Central memory CD8-positive, alpha-beta T cell (primary cell): ENCODE measurements around the gene GFM2.
"Not testable (repeated sequence)": the region's sequence is repeated elsewhere in the genome, so short reads cannot be mapped to it uniquely, and the experiment has no call there.

Source experiments
- ATAC-seq: fragments of 150-1000 bp; cut with Tn5 transposase; replicated peaks from 2 replicates; pipeline ENCODE4 v1.10.0; 2022; ENCODE audit warnings: mild to moderate bottlenecking, moderate FRiP score, moderate number of reproducible peaks; ENCODE audit not compliant: poor library complexity, severe bottlenecking; ENCODE audit errors: extremely low read depth
- DNase-seq, 2 donors: peaks; one replicate each; pipeline ENCODE4 v3.0.0; 2021; ENCODE audit warnings: low spot score in 2 of 2
- H3K27ac Mint-ChIP-seq: one replicate; pipeline ENCODE4 v1.8.0; 2022; ENCODE audit warnings: low read depth, mild to moderate bottlenecking, moderate library complexity, mixed read lengths
- H3K27me3 Mint-ChIP-seq: one replicate; pipeline ENCODE4 v1.8.0; 2022; ENCODE audit warnings: mixed read lengths
- H3K36me3 Mint-ChIP-seq: one replicate; pipeline ENCODE4 v1.8.0; 2022; ENCODE audit warnings: mild to moderate bottlenecking, moderate library complexity, mixed read lengths; ENCODE audit not compliant: insufficient read depth
- H3K4me1 Mint-ChIP-seq: one replicate; pipeline ENCODE4 v1.8.0; 2022; ENCODE audit warnings: mixed read lengths
- H3K4me3 Mint-ChIP-seq: one replicate; pipeline ENCODE4 v1.8.0; 2022; ENCODE audit warnings: mild to moderate bottlenecking, moderate library complexity, mixed read lengths
- H3K9me3 Mint-ChIP-seq: one replicate; pipeline ENCODE4 v1.8.0; 2022; ENCODE audit warnings: mixed read lengths

The GFM2 gene, protein sequence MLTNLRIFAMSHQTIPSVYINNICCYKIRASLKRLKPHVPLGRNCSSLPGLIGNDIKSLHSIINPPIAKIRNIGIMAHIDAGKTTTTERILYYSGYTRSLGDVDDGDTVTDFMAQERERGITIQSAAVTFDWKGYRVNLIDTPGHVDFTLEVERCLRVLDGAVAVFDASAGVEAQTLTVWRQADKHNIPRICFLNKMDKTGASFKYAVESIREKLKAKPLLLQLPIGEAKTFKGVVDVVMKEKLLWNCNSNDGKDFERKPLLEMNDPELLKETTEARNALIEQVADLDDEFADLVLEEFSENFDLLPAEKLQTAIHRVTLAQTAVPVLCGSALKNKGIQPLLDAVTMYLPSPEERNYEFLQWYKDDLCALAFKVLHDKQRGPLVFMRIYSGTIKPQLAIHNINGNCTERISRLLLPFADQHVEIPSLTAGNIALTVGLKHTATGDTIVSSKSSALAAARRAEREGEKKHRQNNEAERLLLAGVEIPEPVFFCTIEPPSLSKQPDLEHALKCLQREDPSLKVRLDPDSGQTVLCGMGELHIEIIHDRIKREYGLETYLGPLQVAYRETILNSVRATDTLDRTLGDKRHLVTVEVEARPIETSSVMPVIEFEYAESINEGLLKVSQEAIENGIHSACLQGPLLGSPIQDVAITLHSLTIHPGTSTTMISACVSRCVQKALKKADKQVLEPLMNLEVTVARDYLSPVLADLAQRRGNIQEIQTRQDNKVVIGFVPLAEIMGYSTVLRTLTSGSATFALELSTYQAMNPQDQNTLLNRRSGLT

GRCh38 chr5:74766849-74767578 is at the start of gene GFM2, which contains the start of gene NSA2:
GFM2 (minus strand) TSS chr5:74767117; CDS start chr5:74763742, 3,375 bp downstream.
NSA2 (plus strand) TSS chr5:74767249; CDS start chr5:74767361, 112 bp downstream.
- H3K36me3 Mint-ChIP-seq, result peaks cover 41% of the 10 kb centered on the region
- H3K27ac Mint-ChIP-seq, result peak within 1 kb of the TSS; percentile 97
- ATAC-seq (peak; percentile 92), DNase-seq (peak; percentile 87 to 92)
- H3K9me3 Mint-ChIP-seq, result no peaks in the 10 kb centered on the region
- H3K27me3 Mint-ChIP-seq, result no peaks in the 10 kb centered on the region
- peaks cover 26% of the 10 kb centered on the region for H3K4me1 Mint-ChIP-seq
- H3K4me3 Mint-ChIP-seq, result peak within 1 kb of the TSS; percentile 100

GRCh38 chr5:74810915-74811314 is 44.0 kb upstream of the GFM2 start:
- Mint-ChIP-seq H3K4me3 (no peak overlapping the region), H3K27me3 (no peaks in the 10 kb centered on the region), H3K36me3 (peaks cover 10% of the 10 kb centered on the region), H3K9me3 (no peaks in the 10 kb centered on the region), H3K27ac (no peak overlapping the region), H3K4me1 (no peaks in the 10 kb centered on the region)
- DNase-seq (no peak), ATAC-seq (no peak)

GRCh38 chr5:74801941-74802340 is 35.0 kb upstream of the GFM2 start:
- Mint-ChIP-seq H3K4me3 (no peak overlapping the region), H3K4me1 (no peaks in the 10 kb centered on the region), H3K27me3 (no peaks in the 10 kb centered on the region), H3K36me3 (peaks cover 13% of the 10 kb centered on the region), H3K27ac (peak overlapping the region; percentile 1), H3K9me3 (no peaks in the 10 kb centered on the region)
- ATAC-seq (no peak), DNase-seq (no peak)

DNA sequence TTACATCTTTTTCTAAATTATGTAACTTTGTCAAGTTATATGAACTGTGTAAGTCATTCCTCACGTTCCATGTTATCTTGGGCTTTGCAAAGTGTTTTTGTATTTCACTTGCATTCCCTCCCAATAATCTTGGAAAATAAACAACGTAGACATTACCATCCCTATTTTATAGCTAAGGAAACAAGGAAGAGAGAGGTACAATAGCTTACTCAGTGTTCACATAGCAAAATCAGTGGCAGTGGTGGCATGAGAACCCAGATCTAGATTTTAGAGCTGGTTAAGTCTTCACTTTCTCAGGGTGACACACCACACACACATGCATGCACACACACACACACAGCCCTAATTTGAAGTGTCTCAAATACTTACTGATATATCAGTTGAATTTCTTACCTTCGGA is 34.3 kb upstream of the GFM2 start:
- ATAC-seq, result no peak
- H3K36me3 Mint-ChIP-seq, result peaks cover 14% of the 10 kb centered on the region
- H3K4me3 Mint-ChIP-seq, result no peak overlapping the region

GRCh38 chr5:74798977-74799911 is 32.3 kb upstream of the GFM2 start:
- DNase-seq, result no peak
- Mint-ChIP-seq H3K27ac (no peak overlapping the region), H3K27me3 (no peaks in the 10 kb centered on the region), H3K9me3 (no peaks in the 10 kb centered on the region), H3K36me3 (peaks cover 20% of the 10 kb centered on the region), H3K4me1 (no peaks in the 10 kb centered on the region), H3K4me3 (no peak overlapping the region)
- no peak for ATAC-seq

More for the DNA sequence above, 34.3 kb upstream of the GFM2 start:
- DNase-seq, result no peak
- no peaks in the 10 kb centered on the region for H3K27me3 Mint-ChIP-seq
- H3K9me3 Mint-ChIP-seq, result no peaks in the 10 kb centered on the region
- H3K4me1 Mint-ChIP-seq, result no peaks in the 10 kb centered on the region
- no peak overlapping the region for H3K27ac Mint-ChIP-seq

GRCh38 chr5:74791669-74792068 is 24.8 kb upstream of the GFM2 start:
- H3K4me1 Mint-ChIP-seq, DNase-seq, H3K27me3 Mint-ChIP-seq, H3K9me3 Mint-ChIP-seq, H3K4me3 Mint-ChIP-seq, ATAC-seq, H3K27ac Mint-ChIP-seq: not testable (repeated sequence)
- H3K36me3 Mint-ChIP-seq, result peaks cover 23% of the 10 kb centered on the region

DNA sequence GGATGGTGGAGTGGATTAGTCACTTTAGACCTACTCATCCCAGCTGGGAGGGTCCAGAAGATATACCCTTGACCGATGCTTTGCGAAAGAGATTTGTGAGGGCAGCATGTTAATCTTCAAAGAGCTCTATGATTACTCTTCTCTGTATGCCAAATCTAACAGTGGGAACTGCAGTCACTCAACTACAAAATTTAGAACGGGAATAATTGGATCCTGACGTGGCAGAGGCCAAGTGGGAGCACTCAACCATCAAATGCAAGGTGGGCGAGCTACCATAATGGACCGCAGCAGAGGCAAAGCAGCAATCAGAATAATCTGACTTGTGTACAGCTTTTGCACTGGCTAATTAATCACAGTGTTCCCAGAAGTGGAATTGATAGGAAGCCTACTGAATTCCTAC is 20.5 kb upstream of the GFM2 start:
- ATAC-seq, result no peak
- Mint-ChIP-seq H3K9me3 (no peaks in the 10 kb centered on the region), H3K27ac (no peak overlapping the region), H3K4me1 (no peaks in the 10 kb centered on the region), H3K4me3 (no peak overlapping the region), H3K36me3 (peaks cover 4% of the 10 kb centered on the region), H3K27me3 (no peaks in the 10 kb centered on the region)
- DNase-seq, result no peak

DNA sequence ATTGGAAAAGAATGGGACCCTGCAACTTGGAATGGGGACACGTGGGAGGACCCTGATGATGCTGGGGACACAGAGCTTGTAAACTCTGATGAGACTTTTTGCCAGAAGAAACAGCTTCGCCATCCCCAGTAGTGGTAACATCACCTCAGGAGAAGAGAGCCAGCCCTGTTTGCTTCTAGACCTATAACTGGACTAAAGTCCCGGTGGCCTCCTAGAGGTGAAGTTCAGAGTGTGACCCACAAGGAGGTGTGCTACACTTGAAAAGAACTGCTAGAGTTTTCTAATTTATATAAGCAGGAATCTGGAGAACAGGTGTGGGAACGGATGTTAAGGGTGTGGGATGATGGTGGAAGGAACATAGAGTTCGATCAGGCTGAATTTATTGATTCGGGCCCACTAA is 19.9 kb upstream of the GFM2 start:
- no peak for ATAC-seq
- Mint-ChIP-seq H3K4me3 (no peak overlapping the region), H3K36me3 (peaks cover 3% of the 10 kb centered on the region), H3K9me3 (no peaks in the 10 kb centered on the region), H3K27me3 (no peaks in the 10 kb centered on the region), H3K27ac (no peak overlapping the region), H3K4me1 (no peaks in the 10 kb centered on the region)
- no peak for DNase-seq

DNA sequence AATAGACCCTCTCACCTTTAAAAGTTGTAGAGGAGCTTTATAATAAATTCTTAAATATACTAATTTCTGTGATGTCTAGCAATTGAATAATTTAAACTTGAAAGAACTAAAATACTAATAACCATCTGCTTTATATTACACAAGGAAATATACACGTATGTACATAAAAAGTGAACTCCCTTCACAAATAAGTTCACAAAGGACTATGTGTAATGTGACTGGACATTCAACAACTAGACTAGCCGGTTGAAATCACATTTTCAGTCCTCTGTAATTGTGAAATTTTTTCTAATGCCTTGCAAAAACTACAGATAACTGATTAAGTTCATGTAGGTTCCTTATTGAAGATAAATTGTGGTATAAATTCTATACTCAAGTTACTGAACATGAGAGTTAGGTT is 11.7 kb upstream of the GFM2 start:
- Mint-ChIP-seq H3K9me3 (no peaks in the 10 kb centered on the region), H3K4me3 (no peak overlapping the region)

GRCh38 chr5:74772359-74772758 is 5.4 kb upstream of the GFM2 start:
- Mint-ChIP-seq H3K36me3 (peaks cover 58% of the 10 kb centered on the region), H3K4me1 (peaks cover 15% of the 10 kb centered on the region), H3K9me3 (no peaks in the 10 kb centered on the region), H3K27me3 (no peaks in the 10 kb centered on the region), H3K4me3 (no peak overlapping the region), H3K27ac (no peak overlapping the region)
- ATAC-seq (no peak), DNase-seq (no peak)

More for the DNA sequence above, 11.7 kb upstream of the GFM2 start:
- Mint-ChIP-seq H3K27ac (no peak overlapping the region), H3K36me3 (peaks cover 33% of the 10 kb centered on the region), H3K4me1 (no peaks in the 10 kb centered on the region), H3K27me3 (no peaks in the 10 kb centered on the region)
- DNase-seq (no peak), ATAC-seq (no peak)

DNA sequence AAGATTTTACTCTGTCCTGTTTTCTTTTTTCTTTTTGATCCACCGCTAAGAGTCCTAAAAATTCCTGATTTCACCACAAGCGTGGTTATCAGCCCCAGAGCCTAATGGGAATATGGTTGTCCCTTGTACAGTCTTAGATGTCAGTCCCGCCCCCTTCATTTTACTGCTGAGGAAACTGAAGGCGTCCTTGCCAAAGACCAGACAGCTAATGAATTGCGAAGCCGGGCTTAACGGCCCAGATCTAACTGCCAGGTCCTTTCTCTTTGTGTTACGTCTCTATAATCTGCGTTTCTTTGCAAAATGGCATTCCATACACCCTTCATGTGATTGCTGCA is 629 bp upstream of the GFM2 start:
- H3K9me3 Mint-ChIP-seq, result no peaks in the 10 kb centered on the region
- peak overlapping the region; percentile 97 for H3K27ac Mint-ChIP-seq
- DNase-seq, result no peak
- peak overlapping the region; percentile 100 for H3K4me3 Mint-ChIP-seq
- peaks cover 43% of the 10 kb centered on the region for H3K36me3 Mint-ChIP-seq
- H3K4me1 Mint-ChIP-seq, result peaks cover 26% of the 10 kb centered on the region
- no peak for ATAC-seq
- no peaks in the 10 kb centered on the region for H3K27me3 Mint-ChIP-seq

DNA sequence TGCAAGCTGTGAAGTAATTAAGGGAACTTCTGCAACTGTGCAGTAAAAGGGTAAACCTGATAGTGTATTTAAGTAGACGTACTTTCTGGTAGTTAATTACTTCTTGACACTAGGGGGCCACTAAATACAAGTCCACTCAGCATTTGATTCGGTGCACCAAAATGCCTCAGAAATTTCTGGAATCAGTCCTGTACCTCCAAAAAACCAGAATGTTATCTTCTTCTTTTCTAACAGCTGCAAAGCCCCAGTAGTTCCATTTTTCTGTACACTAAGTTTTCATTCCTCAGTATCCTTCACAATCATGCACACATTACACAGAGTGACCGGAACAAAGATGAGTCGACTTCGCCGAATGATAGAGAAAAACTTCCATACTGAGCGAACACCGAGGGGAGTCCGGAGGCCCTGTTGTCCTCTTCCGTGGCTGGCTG is 484 bp downstream of the GFM2 start:
- no peaks in the 10 kb centered on the region for H3K27me3 Mint-ChIP-seq
- H3K36me3 Mint-ChIP-seq, result peaks cover 39% of the 10 kb centered on the region

More for the DNA sequence above, 484 bp downstream of the GFM2 start:
- DNase-seq (no peak), ATAC-seq (peak; percentile 73)
- peaks cover 26% of the 10 kb centered on the region for H3K4me1 Mint-ChIP-seq
- no peaks in the 10 kb centered on the region for H3K9me3 Mint-ChIP-seq
- H3K4me3 Mint-ChIP-seq, result peak overlapping the region; percentile 100
- H3K27ac Mint-ChIP-seq, result peak overlapping the region; percentile 97
